Right kidney (tissue), 9 donors: ENCODE measurements around the gene SVOP.
"Not testable (repeated sequence)": the region's sequence is repeated elsewhere in the genome, so short reads cannot be mapped to it uniquely, and the experiment has no call there.

ENCODE experiments used
- DNase-seq: peaks from one replicate; pipeline ENCODE4 v3.0.0-alpha.2; 2016
- long read RNA-seq, 8 donors: transcript quantifications; one replicate each; lab custom pipeline, GENCODE V29; 2026

SVOP gene
- long read RNA-seq, donor 1: 0 reads
- long read RNA-seq, donor 2: 0 reads
- long read RNA-seq, donor 3: 0 reads
- long read RNA-seq, donor 4: 0 reads
- long read RNA-seq, donor 5: 0 reads
- long read RNA-seq, donor 6: 0 reads
- long read RNA-seq, donor 7, partial matches to known transcripts: 59 of 59 reads
- long read RNA-seq, donor 7, other reads (novel, unspliced or antisense): 0 of 59 reads
- long read RNA-seq, donor 8: 0 reads

- DNase-seq: peak; percentile 71
Observed at GRCh38 chr12:109020796-109021380, at the start of gene SVOP. TSS of gene SVOP (minus strand) at chr12:109021068. CDS start at chr12:109020868, 200 bp downstream.

GRCh38 chr12:109069307-109070271 is 48.7 kb upstream of the SVOP start:
- DNase-seq: no peak

GRCh38 chr12:109065853-109066193 is 45.0 kb upstream of the SVOP start:
- no peak for DNase-seq

- peak; percentile 3 for DNase-seq
Observed at GRCh38 chr12:109065154-109065852, 44.4 kb upstream of the SVOP start.

GRCh38 chr12:109064143-109064542 is 43.3 kb upstream of the SVOP start:
- no peak for DNase-seq

- no peak for DNase-seq
Observed at GRCh38 chr12:109058773-109059172, 37.9 kb upstream of the SVOP start.

GRCh38 chr12:109057376-109057775 is 36.5 kb upstream of the SVOP start:
- no peak for DNase-seq

- no peak for DNase-seq
Observed at GRCh38 chr12:109056891-109057290, 36.0 kb upstream of the SVOP start.

GRCh38 chr12:109054520-109054919 is 33.7 kb upstream of the SVOP start:
- DNase-seq: no peak

- DNase-seq: not testable (repeated sequence)
Observed at GRCh38 chr12:109054124-109054513, 33.3 kb upstream of the SVOP start.

GRCh38 chr12:109053382-109054123 is 32.7 kb upstream of the SVOP start:
- peak; percentile 15 for DNase-seq

- peak; percentile 89 for DNase-seq
Observed at GRCh38 chr12:109052414-109053323, 31.8 kb upstream of the SVOP start, which contains the start of gene USP30. TSS of gene USP30 (plus strand) at chr12:109052576. CDS start at chr12:109052679, 103 bp downstream.

- no peak for DNase-seq
Observed at GRCh38 chr12:109052097-109052413, 31.2 kb upstream of the SVOP start.

GRCh38 chr12:109049794-109050193 is 28.9 kb upstream of the SVOP start:
- DNase-seq: not testable (repeated sequence)

- not testable (repeated sequence) for DNase-seq
Observed at GRCh38 chr12:109048706-109049105, 27.8 kb upstream of the SVOP start.

GRCh38 chr12:109047081-109047805 is 26.4 kb upstream of the SVOP start:
- DNase-seq: no peak

- DNase-seq: no peak
Observed at GRCh38 chr12:109044241-109044640, 23.4 kb upstream of the SVOP start.

GRCh38 chr12:109036975-109037374 is 16.1 kb upstream of the SVOP start:
- no peak for DNase-seq

- no peak for DNase-seq
Observed at GRCh38 chr12:109033239-109034196, 12.7 kb upstream of the SVOP start.
